ENCODE data around the gene ANXA8. TPM values are rescaled to one million over a fixed set of nuclear protein-coding genes. Genes with fewer than 3 reads are reported as not detected.
"Not testable (repeated sequence)": the region's sequence is repeated elsewhere in the genome, so short reads cannot be mapped to it uniquely, and the experiment has no call there.

The ANXA8 gene
- total RNA-seq, 4 donors from 2014 or later = 101 to 213 (median 180) TPM

DNA sequence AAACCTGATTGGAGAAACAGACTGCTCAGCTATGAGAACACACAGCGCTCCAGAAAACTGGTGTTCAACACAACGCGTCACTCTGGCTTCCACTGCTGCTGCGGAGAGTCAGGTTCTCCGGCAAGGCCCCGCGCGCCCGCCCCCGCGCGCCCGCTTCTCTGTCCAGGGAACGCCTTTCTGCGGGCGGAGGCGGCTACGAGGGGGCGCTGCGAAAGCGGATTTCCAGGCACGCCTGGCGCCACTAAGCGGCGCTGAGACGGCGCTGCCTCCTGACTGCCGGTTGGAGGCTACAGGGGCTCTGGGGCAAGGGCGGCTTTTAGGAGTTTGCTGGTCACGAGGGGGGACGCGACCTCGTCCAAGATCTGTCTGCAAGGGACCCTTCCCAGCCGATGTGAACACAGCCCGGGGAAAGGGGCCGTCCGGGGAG, 22.6 kb downstream of the ANXA8 start:
- H3K27me3 ChIP-seq; intact Hi-C loops (cut with DNase I); H3K9me3 ChIP-seq; H3K36me3 ChIP-seq; DNase-seq: not testable (repeated sequence)
- H3K4me1 ChIP-seq = peaks cover 0 to 11% (median 0%) of the 10 kb centered on the region in 3 donors
- peak overlapping the region in 3 of 4 donors; percentile 15 to 53 (median 30) for H3K4me3 ChIP-seq
- peak overlapping the region in 1 of 4 donors; percentile 34 for H3K27ac ChIP-seq
- no CpG with 5 or more reads among the region's 37 CpGs for WGBS, 2 donors
- TF ChIP-seq, protein P1, sequence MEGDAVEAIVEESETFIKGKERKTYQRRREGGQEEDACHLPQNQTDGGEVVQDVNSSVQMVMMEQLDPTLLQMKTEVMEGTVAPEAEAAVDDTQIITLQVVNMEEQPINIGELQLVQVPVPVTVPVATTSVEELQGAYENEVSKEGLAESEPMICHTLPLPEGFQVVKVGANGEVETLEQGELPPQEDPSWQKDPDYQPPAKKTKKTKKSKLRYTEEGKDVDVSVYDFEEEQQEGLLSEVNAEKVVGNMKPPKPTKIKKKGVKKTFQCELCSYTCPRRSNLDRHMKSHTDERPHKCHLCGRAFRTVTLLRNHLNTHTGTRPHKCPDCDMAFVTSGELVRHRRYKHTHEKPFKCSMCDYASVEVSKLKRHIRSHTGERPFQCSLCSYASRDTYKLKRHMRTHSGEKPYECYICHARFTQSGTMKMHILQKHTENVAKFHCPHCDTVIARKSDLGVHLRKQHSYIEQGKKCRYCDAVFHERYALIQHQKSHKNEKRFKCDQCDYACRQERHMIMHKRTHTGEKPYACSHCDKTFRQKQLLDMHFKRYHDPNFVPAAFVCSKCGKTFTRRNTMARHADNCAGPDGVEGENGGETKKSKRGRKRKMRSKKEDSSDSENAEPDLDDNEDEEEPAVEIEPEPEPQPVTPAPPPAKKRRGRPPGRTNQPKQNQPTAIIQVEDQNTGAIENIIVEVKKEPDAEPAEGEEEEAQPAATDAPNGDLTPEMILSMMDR (IDR thresholded peaks at IDR 0.05) = peak in 2 of 6 experiments; percentile 10 to 28

DNA sequence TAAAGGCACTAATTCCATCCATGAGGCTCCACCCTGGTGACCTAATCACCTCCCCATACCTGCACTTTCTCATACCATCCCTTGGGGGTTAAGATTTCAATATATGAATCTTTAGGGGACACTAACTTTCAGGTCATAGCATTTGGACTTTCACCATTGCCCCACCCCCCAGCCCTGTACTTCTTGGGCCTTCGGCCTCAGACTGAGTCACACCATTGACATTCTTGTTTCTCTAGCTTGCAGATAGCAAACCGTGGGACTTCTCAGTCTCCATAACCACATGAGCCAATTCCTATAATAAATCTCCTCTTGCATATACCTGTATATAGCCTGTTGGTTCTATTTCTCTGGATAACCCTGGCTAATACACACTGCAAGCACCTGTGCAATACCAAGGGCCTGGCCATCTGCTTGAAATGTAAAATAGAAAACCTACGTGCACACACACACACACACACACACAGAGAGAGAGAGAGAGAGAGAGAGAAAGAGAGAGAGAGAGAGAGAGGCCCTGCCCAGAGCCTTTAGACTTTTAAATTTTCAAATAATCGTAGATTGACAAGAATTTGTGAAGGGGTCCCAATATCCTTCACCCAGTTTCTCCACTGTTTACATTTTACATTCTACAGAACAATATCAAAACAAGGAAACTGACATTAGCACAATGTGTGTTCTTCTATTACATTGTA, 25.3 kb downstream of the ANXA8 start:
- H3K27ac ChIP-seq = no peak overlapping the region
- intact Hi-C loops (cut with DNase I) = no loop called here
- H3K4me3 ChIP-seq = no peak overlapping the region
- H3K4me1 ChIP-seq = peaks cover 0 to 6% (median 0%) of the 10 kb centered on the region in 3 donors
- H3K36me3 ChIP-seq = no peaks in the 10 kb centered on the region
- no peaks in the 10 kb centered on the region for H3K9me3 ChIP-seq
- 60 to 84% methylated on average over 2 to 4 of the region's 4 CpGs for WGBS, 2 donors
- TF ChIP-seq, protein P1 (IDR thresholded peaks at IDR 0.05) = no peak
- TF ChIP-seq POLR2A (IDR thresholded peaks at IDR 0.05) = no peak
- no peak for DNase-seq
- H3K27me3 ChIP-seq = no peaks in the 10 kb centered on the region

DNA sequence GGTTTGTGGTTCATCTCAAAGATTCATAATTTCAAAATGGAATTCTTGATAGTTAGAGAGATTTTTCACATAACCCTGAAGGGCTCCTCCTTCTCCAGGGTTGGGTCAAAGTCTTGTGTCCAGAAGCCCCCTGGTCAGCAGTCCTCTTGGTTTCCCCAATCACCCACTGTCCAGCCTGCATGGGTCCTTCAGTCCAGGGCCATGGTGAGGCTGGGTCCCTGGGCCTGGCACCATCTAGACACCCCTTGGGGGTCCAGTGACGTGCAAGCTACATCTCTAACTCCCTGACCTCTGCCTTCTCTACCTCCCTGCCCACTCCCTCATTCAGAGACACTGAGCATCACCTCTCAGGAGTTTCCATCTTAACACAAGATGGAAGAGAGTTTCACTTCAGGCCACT, 26.1 kb downstream of the ANXA8 start:
- no peaks in the 10 kb centered on the region for H3K9me3 ChIP-seq
- DNase-seq = no peak
- H3K4me1 ChIP-seq = peaks cover 0 to 6% (median 0%) of the 10 kb centered on the region in 3 donors
- TF ChIP-seq POLR2A (IDR thresholded peaks at IDR 0.05) = no peak
- H3K36me3 ChIP-seq = no peaks in the 10 kb centered on the region
- 77% methylated on average over 1 of the region's 1 CpG; no CpG with 5 or more reads in 1 of the 2 donors for whole genome bisulfite sequencing, 2 donors
- intact Hi-C loops (cut with DNase I) = no loop called here
- H3K27me3 ChIP-seq = no peaks in the 10 kb centered on the region
- H3K4me3 ChIP-seq = no peak overlapping the region
- no peak overlapping the region for H3K27ac ChIP-seq

DNA sequence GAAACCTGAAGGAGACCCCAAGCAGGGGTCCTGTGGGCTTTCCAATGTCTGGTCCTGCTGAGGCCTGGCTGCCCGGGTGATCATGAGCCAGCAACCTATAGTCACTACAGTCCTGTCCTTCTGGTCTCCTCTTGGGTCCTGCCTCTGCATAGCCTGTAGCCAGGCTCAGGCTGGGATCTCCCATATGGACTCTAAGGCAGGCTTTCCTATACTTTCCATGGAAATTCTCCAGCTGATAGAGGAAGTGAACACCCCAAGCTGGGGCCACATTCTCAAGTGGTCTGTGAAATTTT, 26.4 kb downstream of the ANXA8 start:
- no peaks in the 10 kb centered on the region for H3K36me3 ChIP-seq
- H3K27ac ChIP-seq = no peak overlapping the region
- intact Hi-C loops (cut with DNase I) = no loop called here
- peaks cover 0 to 6% (median 0%) of the 10 kb centered on the region in 3 donors for H3K4me1 ChIP-seq
- H3K27me3 ChIP-seq = no peaks in the 10 kb centered on the region
- no peak overlapping the region for H3K4me3 ChIP-seq
- H3K9me3 ChIP-seq = no peaks in the 10 kb centered on the region
- TF ChIP-seq POLR2A (IDR thresholded peaks at IDR 0.05) = no peak
- no peak for DNase-seq
- 100% methylated on average over 1 of the region's 1 CpG for WGBS, 2 donors

DNA sequence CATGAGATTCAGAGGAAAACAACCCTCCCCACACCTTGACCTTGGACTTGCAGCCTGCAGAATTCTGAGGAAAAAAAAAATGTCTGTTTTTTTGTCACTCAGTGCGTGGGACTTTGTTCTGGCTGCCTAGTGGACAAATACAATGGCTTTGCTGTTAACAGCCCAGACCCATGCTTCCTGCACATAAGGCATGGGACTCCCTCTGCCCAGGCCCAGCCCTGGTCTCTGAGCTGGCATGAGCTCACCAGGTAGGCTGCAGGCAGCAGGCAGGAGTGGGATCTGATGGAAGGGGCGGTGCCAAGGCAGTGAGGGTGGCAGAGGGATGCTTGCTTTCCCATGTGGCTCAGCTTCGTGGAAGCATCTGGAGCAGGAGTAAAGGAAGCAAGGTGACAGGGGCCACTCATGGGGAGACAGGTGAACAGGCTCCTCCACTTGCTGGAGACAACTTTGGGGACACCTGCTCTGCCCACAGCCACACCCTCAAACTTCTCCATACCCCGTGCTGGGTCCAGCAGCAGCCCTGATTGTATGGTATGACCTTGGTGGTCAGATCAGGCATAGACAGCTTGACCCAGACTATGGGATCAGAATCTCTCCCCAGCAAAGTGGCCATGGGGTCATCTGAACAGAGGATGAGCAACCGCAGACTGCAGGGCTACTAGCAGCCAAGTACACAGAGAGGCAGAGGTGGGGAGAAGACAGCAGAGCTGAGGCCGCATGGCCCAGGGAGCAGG, 27.0 kb downstream of the ANXA8 start:
- intact Hi-C loops (cut with DNase I) = no loop called here
- DNase-seq = no peak
- 94 to 97% methylated on average over 3 to 4 of the region's 6 CpGs for WGBS, 2 donors
- TF ChIP-seq, protein P1 (IDR thresholded peaks at IDR 0.05) = no peak
- no peak for TF ChIP-seq POLR2A (IDR thresholded peaks at IDR 0.05)
- Histone ChIP-seq H3K9me3 (no peaks in the 10 kb centered on the region), H3K27ac (no peak overlapping the region), H3K36me3 (no peaks in the 10 kb centered on the region), H3K4me3 (no peak overlapping the region), H3K27me3 (no peaks in the 10 kb centered on the region), H3K4me1 (peaks cover 0 to 6% (median 0%) of the 10 kb centered on the region in 3 donors)

DNA sequence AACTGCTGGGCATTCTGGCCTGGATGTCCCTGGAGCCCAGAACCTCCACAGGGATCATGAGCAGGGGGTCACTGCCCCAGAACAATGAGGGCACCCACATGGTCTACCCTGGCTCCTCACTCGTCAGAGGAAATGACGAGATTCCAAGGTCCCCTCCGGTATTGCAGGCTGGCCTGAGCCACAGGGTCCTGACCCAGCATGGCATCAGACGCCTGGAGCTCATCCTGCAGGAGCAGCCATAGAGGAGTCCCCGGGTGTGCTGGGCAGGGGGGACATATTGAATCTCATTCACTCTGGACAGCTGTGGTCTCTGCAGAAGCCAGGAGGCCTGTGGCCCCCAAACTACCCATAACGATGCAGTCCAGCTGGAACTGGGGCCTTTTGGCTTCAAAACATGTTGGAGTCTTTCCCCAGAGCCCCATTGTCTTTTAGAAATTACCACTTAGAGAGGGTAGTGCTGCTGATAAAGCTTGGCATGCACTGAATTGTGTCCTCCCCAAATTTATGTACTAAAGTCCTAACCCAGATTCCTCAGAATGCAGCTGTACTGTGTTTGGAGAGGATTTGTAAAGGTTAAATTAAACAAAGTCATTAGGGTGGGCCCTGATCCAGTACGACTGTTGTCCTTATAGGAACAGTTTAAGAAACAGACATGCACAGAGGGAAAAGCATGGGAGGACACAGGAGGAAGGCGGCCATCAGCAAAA, 27.7 kb downstream of the ANXA8 start:
- no peaks in the 10 kb centered on the region for H3K27me3 ChIP-seq
- intact Hi-C loops (cut with DNase I) = no loop called here
- H3K4me1 ChIP-seq = peaks cover 0 to 4% (median 0%) of the 10 kb centered on the region in 3 donors
- DNase-seq = no peak
- TF ChIP-seq POLR2A (IDR thresholded peaks at IDR 0.05) = no peak
- TF ChIP-seq, protein P1 (IDR thresholded peaks at IDR 0.05) = no peak
- H3K4me3 ChIP-seq = no peak overlapping the region
- 59 to 70% methylated on average over 2 to 6 of the region's 8 CpGs for WGBS, 2 donors
- no peak overlapping the region for H3K27ac ChIP-seq
- H3K36me3 ChIP-seq = no peaks in the 10 kb centered on the region
- H3K9me3 ChIP-seq = no peaks in the 10 kb centered on the region

DNA sequence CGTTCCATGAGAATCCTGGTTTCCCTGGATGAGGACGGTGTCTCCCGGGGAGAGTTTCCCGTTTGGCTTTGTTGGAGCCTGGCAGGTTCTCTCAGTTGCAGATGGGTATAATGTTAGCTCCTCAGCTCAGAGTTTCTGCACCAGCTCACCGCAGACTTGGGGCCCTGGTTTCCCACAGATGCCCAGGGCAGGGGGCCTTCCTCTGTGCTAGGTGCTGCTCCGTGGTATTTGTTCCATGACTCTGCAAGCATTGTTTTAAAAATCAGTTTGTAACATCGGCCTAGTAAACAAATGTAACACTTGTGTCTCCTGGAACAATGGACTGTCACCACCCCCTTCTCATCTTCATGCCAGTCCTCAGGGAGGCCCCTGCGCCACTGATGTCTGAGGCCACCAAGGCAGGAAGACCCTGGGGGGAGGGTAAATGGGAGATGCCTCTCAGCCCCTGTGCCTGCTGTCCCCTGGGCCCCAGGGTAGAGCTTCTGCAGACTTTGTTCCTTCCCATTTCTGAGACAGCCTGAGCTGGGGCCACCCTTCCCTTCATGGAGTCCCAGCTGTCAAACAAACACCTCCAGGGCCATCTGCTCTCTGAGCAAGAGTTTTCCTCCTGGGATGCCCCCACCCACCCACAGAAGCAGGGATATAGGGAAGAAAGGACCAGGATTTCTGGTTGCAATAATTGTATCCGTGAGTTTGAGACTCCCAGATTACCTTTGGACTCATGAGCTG, 28.4 kb downstream of the ANXA8 start:
- H3K27ac ChIP-seq; H3K4me1 ChIP-seq; H3K9me3 ChIP-seq; intact Hi-C loops (cut with DNase I); DNase-seq; H3K27me3 ChIP-seq; H3K36me3 ChIP-seq; H3K4me3 ChIP-seq: not testable (repeated sequence)
- 64 to 76% methylated on average over 7 to 8 of the region's 9 CpGs for whole genome bisulfite sequencing, 2 donors

Data from esophagus squamous epithelium (tissue), 5 donors.